Hepatocyte (in vitro differentiated cells): ENCODE measurements around the gene BBS4. TPM values are rescaled to one million over a fixed set of nuclear protein-coding genes. Genes with fewer than 3 reads are reported as not detected.

ENCODE experiments used
- DNase-seq: peaks from one replicate; pipeline ENCODE4 v3.0.0-alpha.2; 2016; ENCODE audit warnings: low spot score
- H2AFZ ChIP-seq: fragments of 200-600 bp; sonication (generic); 2 replicates; pipeline ENCODE4 v1.6.0; 2016; ENCODE audit warnings: antibody characterized with exemption, mild to moderate bottlenecking
- H3K27ac ChIP-seq: fragments of 200-600 bp; sonication (generic); 2 replicates; pipeline ENCODE4 v1.5.1; 2016; ENCODE audit warnings: mild to moderate bottlenecking
- H3K27me3 ChIP-seq: fragments of 200-600 bp; sonication (generic); 2 replicates; pipeline ENCODE4 v1.6.1; 2016
- H3K36me3 ChIP-seq: fragments of 200-600 bp; sonication (generic); replicated peaks from 2 replicates; pipeline ENCODE4 v1.5.1; 2016; ENCODE audit warnings: low read depth; ENCODE audit not compliant: insufficient read depth
- H3K4me1 ChIP-seq: fragments of 200-600 bp; sonication (generic); 2 replicates; pipeline ENCODE4 v1.5.1; 2016; ENCODE audit warnings: mild to moderate bottlenecking, moderate library complexity; ENCODE audit not compliant: insufficient read depth
- H3K4me2 ChIP-seq: fragments of 200-600 bp; sonication (generic); 2 replicates; pipeline ENCODE4 v1.6.0; 2016
- H3K4me3 ChIP-seq: fragments of 200-600 bp; sonication (generic); 2 replicates; pipeline ENCODE4 v1.5.1; 2016; ENCODE audit warnings: mild to moderate bottlenecking
- H3K79me2 ChIP-seq: fragments of 200-600 bp; sonication (generic); 2 replicates; pipeline ENCODE4 v1.6.0; 2017; ENCODE audit warnings: mild to moderate bottlenecking
- H3K9me2 ChIP-seq: fragments of 200-600 bp; sonication (generic); replicated peaks from 2 replicates; pipeline ENCODE4 v1.6.0; 2017; ENCODE audit warnings: mild to moderate bottlenecking; ENCODE audit not compliant: insufficient read depth
- H3K9me3 ChIP-seq: fragments of 200-600 bp; sonication (generic); 2 replicates; pipeline ENCODE4 v1.5.1; 2016; ENCODE audit warnings: low read depth, mild to moderate bottlenecking
- H4K20me1 ChIP-seq: fragments of 200-600 bp; sonication (generic); 2 replicates; pipeline ENCODE4 v1.6.0; 2016; ENCODE audit warnings: mild to moderate bottlenecking; ENCODE audit not compliant: insufficient read depth, poor library complexity, severe bottlenecking
- CTCF ChIP-seq: fragments of 200-600 bp; sonication (generic); IDR thresholded peaks from 2 replicates; pipeline ENCODE4 v1.5.1; 2016; ENCODE audit warnings: antibody characterized with exemption, mild to moderate bottlenecking; ENCODE audit not compliant: poor library complexity
- EZH2 ChIP-seq: fragments of 200-600 bp; sonication (generic); IDR thresholded peaks from 2 replicates; pipeline ENCODE4 v1.6.1; 2016; ENCODE audit warnings: antibody characterized with exemption, mild to moderate bottlenecking, borderline replicate concordance
- EZH2phosphoT487 ChIP-seq: fragments of 200-600 bp; sonication (generic); IDR thresholded peaks from one replicate; pipeline ENCODE4 v1.6.1; 2018; ENCODE audit warnings: antibody characterized with exemption, mild to moderate bottlenecking, low read depth, moderate library complexity; ENCODE audit not compliant: unreplicated experiment, severe bottlenecking
- WGBS: methylation state at CpG from one replicate; pipeline ENCODE4 v1.1.6; 2016; ENCODE audit warnings: low lambda C conversion rate; ENCODE audit errors: missing lambda C conversion rate; 5-methylcytosine and 5-hydroxymethylcytosine counted together
- polyA plus RNA-seq: library from polyadenylated mRNA; unstranded; fragments of >200 nt; fragmentation: Nextera tagmentation; extraction: Ambion mirVana; gene quantifications from 2 replicates; pipeline ENCODE4 v1.2.1, GENCODE V29; 2016
- total RNA-seq: library from RNA; depleted of rRNA; stranded (reverse); fragments of >200 nt; gene quantifications from 2 replicates; pipeline ENCODE4 v1.2.3, GENCODE V29; 2014

Gene BBS4
- total and polyA plus RNA-seq, 2 experiments from 2014 or later: 18.1 to 28.3 TPM

DNA sequence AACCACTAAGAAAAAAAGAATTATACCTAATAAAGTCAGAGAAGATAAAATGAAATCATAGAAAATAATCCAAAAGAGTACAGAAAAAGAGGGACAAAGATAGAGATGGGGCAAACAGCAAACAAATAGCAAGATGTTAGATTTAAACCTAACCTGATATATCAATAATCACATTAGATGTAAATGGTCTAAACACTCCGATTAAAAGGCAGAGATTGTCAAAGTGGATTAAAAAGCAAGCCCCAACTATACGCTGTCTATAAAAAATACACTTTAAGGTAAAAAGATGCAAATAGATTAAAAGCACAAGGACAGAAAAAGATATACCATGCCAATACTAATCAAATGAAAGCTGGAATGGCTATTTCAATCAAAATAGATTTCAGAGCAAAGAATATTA lies 80.8 kb downstream of the BBS4 start:
- Histone ChIP-seq H3K27ac (no peak overlapping the region), H3K9me3 (peaks cover 17% of the 10 kb centered on the region), H3K9me2 (no peaks in the 10 kb centered on the region), H3K79me2 (peaks cover 28% of the 10 kb centered on the region), H3K36me3 (peaks cover 8% of the 10 kb centered on the region), H3K4me1 (no peaks in the 10 kb centered on the region), H4K20me1 (no peaks in the 10 kb centered on the region), H2AFZ (no peak overlapping the region), H3K4me2 (no peak overlapping the region), H3K4me3 (no peak overlapping the region), H3K27me3 (no peaks in the 10 kb centered on the region)
- TF ChIP-seq CTCF: no peak
- no peak for TF ChIP-seq EZH2phosphoT487
- TF ChIP-seq EZH2: no peak
- no peak for DNase-seq
- WGBS: 97% methylated on average over 2 of the region's 2 CpGs

DNA sequence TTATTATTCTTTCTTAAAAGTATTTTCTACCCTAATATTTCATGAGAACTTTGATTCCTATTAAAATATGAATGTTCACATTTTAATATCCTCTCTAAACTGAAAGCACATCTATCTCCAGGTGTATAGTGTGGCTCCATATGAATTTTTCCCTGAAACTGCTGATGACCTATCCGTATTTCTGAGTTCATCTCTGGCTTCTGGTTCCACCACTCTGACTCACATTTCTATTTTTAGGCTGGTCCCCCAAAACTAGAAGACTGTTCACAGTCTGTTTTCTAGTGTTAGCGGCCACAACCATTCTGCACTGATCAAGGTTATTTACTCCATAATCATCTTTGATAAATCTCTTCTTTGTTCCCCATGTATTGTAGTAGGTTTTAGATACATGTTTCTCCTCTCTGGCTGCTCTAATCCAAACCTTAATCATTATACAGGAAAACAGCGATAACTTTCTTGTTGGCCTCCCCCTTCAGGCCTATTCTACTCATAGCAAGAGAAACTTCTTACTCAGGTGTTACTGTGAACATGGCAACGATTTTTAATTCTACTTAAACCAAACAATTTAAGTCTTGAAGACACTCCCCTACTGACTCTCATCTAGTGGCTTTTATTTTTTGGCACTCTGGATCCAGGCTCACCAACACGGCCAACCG lies 84.8 kb downstream of the BBS4 start:
- no peaks in the 10 kb centered on the region for H3K27me3 ChIP-seq
- no peak overlapping the region for H2AFZ ChIP-seq
- no peak overlapping the region for H3K4me2 ChIP-seq
- TF ChIP-seq EZH2 (no peak), CTCF (no peak), EZH2phosphoT487 (no peak)
- peaks cover 8% of the 10 kb centered on the region for H3K36me3 ChIP-seq
- H4K20me1 ChIP-seq: no peaks in the 10 kb centered on the region
- H3K4me3 ChIP-seq: no peak overlapping the region
- H3K79me2 ChIP-seq: peaks cover 32% of the 10 kb centered on the region
- H3K9me2 ChIP-seq: no peaks in the 10 kb centered on the region
- 85% methylated on average over 6 of the region's 6 CpGs for WGBS
- H3K27ac ChIP-seq: no peak overlapping the region
- no peak for DNase-seq
- no peaks in the 10 kb centered on the region for H3K4me1 ChIP-seq
- peaks cover 17% of the 10 kb centered on the region for H3K9me3 ChIP-seq

GRCh38 chr15:72771329-72771725 lies 85.3 kb downstream of the BBS4 start:
- H3K27ac ChIP-seq: no peak overlapping the region
- H3K4me1 ChIP-seq: no peaks in the 10 kb centered on the region
- no peaks in the 10 kb centered on the region for H3K27me3 ChIP-seq
- DNase-seq: no peak
- TF ChIP-seq CTCF (no peak), EZH2phosphoT487 (no peak), EZH2 (no peak)
- H3K79me2 ChIP-seq: peaks cover 35% of the 10 kb centered on the region
- peaks cover 17% of the 10 kb centered on the region for H3K9me3 ChIP-seq
- no peak overlapping the region for H3K4me2 ChIP-seq
- no peak overlapping the region for H3K4me3 ChIP-seq
- 37% methylated on average over 1 of the region's 1 CpG for WGBS
- H2AFZ ChIP-seq: no peak overlapping the region
- no peaks in the 10 kb centered on the region for H4K20me1 ChIP-seq
- H3K9me2 ChIP-seq: no peaks in the 10 kb centered on the region
- H3K36me3 ChIP-seq: peaks cover 8% of the 10 kb centered on the region
